Left colon (tissue), 2 donors: Measurements from ENCODE around the gene ALX3. TPM values are rescaled to one million over a fixed set of nuclear protein-coding genes. Genes with fewer than 3 reads are reported as not detected.

Experiments used
- ATAC-seq: fragments of 200-7000 bp; cut with Tn5 transposase; one replicate; pipeline ENCODE4 v1.9.1; 2020; ENCODE audit warnings: mild to moderate bottlenecking, moderate library complexity
- DNase-seq, 2 donors: peaks; one replicate each; pipeline ENCODE4 v3.0.0-alpha.2; 2020
- intact Hi-C, 2 donors: fragments of 100-400 bp; cut with DNase I in 1 of 2; cut with micrococcal nuclease in 1 of 2; formaldehyde crosslinking; loops; one replicate each; pipeline versions ENCODE4 v1.11.2 to v1.14.0; 2022; cut with DNase I, micrococcal nuclease
- total RNA-seq, 2 donors: library from RNA; stranded (reverse); fragmentation: NEBNext Ultra II Directional; extraction: Animal tissue kit (Norgen Biotek cat#: 25700); gene quantifications; one replicate each; pipeline ENCODE4 v1.2.1, GENCODE V29; 2021
- donor health status: DM: no; HTN: no; CAD: no.
- donor health status: DM: yes; HTN: yes; CAD: no.

Gene ALX3
- total RNA-seq, 2 donors from 2014 or later = not detected

- intact Hi-C loops = loop anchor here in 1 of 2 donors (10.0 kb wide), 1 partner anchor 49 kb away; no protein-coding TSS in a partner anchor
- ATAC-seq (peak; percentile 74), DNase-seq (no peak)
Observed at GRCh38 chr1:110055493-110056284, 14.8 kb downstream of the ALX3 start.

DNA sequence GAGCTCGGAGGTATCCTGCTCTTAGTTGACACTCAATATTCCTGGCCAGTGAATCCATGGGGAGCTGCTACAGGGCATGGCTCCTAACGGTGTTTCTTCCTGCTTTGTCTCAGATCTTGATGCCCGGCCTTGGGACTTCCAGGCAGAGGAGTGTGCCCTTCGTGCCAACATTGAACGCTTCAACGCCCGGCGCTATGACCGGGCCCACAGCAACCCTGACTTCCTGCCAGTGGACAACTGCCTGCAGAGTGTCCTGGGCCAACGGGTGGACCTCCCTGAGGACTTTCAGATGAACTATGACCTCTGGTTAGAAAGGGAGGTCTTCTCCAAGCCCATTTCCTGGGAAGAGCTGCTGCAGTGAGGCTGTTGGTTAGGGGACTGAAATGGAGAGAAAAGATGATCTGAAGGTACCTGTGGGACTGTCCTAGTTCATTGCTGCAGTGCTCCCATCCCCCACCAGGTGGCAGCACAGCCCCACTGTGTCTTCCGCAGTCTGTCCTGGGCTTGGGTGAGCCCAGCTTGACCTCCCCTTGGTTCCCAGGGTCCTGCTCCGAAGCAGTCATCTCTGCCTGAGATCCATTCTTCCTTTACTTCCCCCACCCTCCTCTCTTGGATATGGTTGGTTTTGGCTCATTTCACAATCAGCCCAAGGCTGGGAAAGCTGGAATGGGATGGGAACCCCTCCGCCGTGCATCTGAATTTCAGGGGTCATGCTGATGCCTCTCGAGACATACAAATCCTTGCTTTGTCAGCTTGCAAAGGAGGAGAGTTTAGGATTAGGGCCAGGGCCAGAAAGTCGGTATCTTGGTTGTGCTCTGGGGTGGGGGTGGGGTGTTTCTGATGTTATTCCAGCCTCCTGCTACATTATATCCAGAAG, 16.7 kb downstream of the ALX3 start:
- peak in 1 of 2 donors; percentile 80 for DNase-seq
- peak; percentile 30 for ATAC-seq
- intact Hi-C loops = loop anchor here (5.0 to 10.0 kb wide), 2 partner anchors 51 to 54 kb away; no protein-coding TSS in a partner anchor

DNA sequence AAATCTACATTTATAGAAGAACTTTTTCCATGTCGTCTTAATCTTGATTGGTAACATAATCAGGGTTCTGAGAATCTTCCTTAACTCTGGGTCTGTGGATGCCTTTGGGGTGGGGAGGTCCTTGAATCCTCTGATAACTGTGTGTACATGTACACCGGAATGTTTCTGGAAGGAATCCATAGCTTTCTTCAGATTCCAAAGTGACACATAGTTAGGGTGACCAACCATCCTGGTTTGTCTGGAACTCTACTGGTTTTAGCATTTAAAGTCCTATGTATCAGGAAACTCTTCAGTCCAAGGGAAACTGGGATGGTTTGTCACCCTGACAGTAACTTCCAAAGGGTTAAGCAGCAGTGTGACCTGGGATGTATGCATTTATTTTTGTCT, 19.2 kb downstream of the ALX3 start:
- intact Hi-C loops = loop anchor here (5.0 to 10.0 kb wide), 2 partner anchors 54 to 56 kb away; no protein-coding TSS in a partner anchor
- DNase-seq = no peak

DNA sequence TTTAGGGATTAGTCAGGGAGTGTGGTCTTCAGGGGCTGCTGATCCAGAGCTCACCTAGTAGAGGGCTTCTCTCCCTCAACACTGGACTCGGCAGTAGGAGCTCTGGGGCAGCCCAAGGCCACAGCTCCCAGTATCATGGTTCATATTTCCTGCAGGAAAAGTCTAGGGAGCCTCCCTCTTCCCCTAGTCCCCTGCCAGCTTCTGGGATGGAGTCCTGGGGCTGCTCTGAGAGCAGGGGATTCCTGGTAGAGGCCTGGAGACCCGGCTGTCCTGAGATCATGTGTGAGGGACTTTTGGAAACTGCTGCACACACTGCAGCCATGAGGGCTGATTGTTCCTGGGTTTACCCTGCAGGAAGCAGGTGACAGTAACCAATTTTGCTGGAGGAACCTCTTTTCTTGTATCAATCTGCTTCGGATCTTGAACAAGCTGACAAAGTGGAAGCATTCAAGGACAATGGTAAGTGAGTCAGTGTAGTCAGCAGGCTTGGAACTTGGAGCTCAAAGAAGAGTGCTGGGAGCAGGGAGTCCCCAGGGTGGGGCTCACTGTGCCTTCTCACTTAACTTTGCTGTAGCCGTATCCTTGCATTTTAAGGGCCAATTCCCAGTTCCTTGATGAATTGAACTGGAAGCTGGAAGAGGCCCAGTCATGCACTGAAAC, 19.7 kb downstream of the ALX3 start:
- intact Hi-C loops = loop anchor here (5.0 to 10.0 kb wide), 2 partner anchors 54 to 57 kb away; no protein-coding TSS in a partner anchor
- no peak for DNase-seq

More for the DNA sequence above, 19.2 kb downstream of the ALX3 start:
- ATAC-seq = no peak

GRCh38 chr1:110049801-110050601, 20.5 kb downstream of the ALX3 start:
- no peak for DNase-seq
- no peak for ATAC-seq
- intact Hi-C loops = loop anchor here (5.0 to 10.0 kb wide), 2 partner anchors 55 to 57 kb away; no protein-coding TSS in a partner anchor

More for the DNA sequence above, 19.7 kb downstream of the ALX3 start:
- no peak for ATAC-seq

GRCh38 chr1:110048923-110049601, 21.4 kb downstream of the ALX3 start:
- intact Hi-C loops = no loop called here
- ATAC-seq = peak; percentile 85
- peak; percentile 45 to 49 for DNase-seq

DNA sequence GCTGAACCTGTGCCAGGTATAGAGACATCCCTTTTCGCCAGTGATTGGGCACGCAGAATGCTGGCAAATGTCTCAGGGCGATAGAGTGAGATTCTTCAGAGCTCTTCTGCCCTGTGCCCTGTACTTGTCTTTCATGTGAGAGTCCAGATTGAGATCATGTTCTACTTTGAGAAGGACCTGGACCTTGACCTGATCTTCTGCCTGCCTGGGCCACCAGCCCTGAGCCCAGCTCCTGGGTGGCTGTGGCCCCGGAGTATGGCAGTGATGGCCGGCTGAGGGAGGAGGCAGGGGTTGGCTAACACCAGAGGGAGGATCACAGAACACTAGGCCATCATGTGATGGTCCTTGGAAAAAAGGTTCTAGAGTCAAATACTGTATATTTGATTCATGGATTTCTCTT, 22.2 kb downstream of the ALX3 start:
- peak; percentile 34 for ATAC-seq
- intact Hi-C loops = no loop called here
- no peak for DNase-seq

GRCh38 chr1:110047463-110047862, 23.0 kb downstream of the ALX3 start:
- no peak for DNase-seq
- ATAC-seq = no peak
- intact Hi-C loops = no loop called here

DNA sequence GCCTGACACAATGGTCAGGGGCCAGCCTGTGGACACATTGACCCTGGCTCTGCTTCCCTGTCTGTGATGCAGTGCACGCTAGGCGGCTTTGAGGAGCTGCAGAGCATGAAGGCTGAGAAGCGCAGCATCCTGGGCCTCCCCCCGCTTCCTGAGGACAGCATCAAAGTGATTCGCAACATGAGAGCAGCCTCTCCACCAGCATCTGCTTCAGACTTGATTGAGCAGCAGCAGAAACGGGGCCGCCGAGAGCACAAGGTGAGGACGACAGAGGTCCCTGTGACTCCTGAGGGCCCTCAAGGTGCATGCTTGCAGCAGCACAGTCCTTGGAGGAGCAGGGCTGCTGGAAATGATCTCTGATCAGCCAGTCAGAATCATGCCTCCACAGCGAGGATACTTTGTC, 27.5 kb downstream of the ALX3 start:
- no peak for DNase-seq
- no peak for ATAC-seq
- intact Hi-C loops = no loop called here

DNA sequence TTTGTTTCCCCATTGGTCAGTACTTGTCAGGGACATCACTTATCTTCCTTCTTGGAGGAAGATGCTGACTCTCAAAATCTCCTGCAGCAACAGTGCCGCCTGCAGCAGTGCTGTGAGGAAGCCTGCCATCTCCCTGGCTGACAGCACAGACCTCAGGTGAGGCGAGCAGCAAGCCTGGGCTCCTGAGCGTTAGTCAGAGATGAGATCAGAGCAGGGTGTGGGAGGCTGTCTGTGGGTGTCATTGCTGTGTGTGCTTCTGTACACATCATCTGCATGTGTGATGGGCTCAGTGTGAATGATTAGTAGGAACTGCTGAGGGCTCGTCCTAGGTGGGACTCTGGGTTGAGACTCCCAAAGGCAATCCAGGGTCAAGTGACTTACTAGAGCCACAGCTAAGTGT, 29.9 kb downstream of the ALX3 start:
- intact Hi-C loops = no loop called here
- DNase-seq (no peak), ATAC-seq (no peak)

DNA sequence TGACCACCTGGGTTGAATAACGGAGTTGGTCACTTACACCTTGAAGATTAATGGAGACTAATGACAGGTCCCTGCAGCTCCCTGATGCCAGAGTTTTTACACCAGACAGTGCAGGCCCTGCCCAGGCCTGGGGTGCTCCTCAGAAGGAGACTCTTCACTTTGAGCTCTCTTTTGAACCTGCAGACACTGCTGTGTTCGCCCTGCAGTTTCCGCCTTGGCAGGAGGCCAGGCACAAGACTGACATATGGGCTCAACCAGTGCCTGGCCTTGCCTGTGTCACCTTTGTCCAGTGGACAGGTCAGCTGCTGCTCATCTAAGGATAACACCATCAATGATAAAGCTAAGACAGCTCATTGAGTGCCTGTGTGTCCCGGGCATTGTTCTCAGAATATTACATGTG, 30.8 kb downstream of the ALX3 start:
- ATAC-seq = peak; percentile 23
- intact Hi-C loops = no loop called here

GRCh38 chr1:110038271-110038670, 32.2 kb downstream of the ALX3 start:
- ATAC-seq (no peak), DNase-seq (no peak)
- intact Hi-C loops = no loop called here

More for the DNA sequence above, 30.8 kb downstream of the ALX3 start:
- peak in 1 of 2 donors; percentile 27 for DNase-seq

DNA sequence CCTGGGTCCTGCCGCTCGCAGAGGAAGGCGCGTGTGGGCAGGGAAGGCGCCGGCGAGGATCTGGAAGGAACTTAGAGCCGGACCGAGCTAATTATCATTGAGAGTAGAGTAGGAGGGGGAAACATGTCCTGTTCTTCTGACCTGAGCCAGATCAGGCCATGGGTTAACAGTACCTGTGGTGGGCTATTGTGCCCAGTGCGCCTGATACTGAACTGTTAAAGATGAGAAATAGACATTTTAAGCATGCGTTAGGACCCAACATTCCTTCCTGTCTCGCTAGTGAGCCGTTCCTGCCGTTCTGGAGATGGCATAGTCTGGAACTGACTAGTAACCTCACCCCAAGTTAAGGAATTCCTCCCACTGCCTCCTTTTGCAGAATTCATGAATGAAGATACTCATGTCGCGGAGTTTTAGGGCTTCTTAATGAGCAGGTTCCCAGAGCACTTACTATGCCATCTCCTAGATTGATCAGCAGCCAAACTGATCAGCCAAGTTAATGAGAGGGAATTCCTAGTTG, 35.2 kb downstream of the ALX3 start:
- ATAC-seq = peak; percentile 46
- intact Hi-C loops = no loop called here

GRCh38 chr1:110034451-110035235, 35.8 kb downstream of the ALX3 start, which contains the start of gene STRIP1:
Gene STRIP1, plus strand, starts transcription at chr1:110034624. Its CDS starts 14 bp downstream, at chr1:110034638.
- intact Hi-C loops = no loop called here
- peak; percentile 94 for ATAC-seq
- DNase-seq = peak; percentile 93 to 94

More for the DNA sequence above, 35.2 kb downstream of the ALX3 start:
- no peak for DNase-seq

- DNase-seq (no peak), ATAC-seq (no peak)
- intact Hi-C loops = no loop called here
Observed at GRCh38 chr1:110034040-110034450, 36.4 kb downstream of the ALX3 start.

DNA sequence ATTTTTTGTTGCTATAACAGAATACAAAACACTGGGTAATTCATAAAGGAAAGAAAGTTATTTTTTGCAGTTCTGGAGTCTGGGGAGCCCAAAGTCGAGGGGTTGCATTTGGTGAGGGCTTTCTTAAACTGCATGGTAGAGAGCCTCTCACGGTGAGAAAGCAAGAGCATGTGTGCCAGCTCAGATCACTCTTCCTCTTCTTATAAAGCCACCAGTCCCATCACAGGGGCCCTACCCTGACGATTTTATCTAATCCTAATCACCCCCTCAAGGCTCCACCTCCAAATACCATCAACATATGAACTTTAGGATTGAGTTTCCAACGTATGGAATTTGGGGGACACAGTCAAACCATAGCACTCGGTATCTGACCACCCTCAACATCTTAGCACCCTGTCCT, 37.1 kb downstream of the ALX3 start:
- intact Hi-C loops = no loop called here
- ATAC-seq = no peak

More for the DNA sequence above, 37.1 kb downstream of the ALX3 start:
- DNase-seq = no peak
